HEK293T (cell line): ENCODE data around the gene S100P.

ENCODE experiments used
- ELF4 ChIP-seq: fragments of 450-650 bp; IDR thresholded peaks from 2 replicates; pipeline ENCODE4 v1.6.1; 2017; ENCODE audit warnings: antibody characterized with exemption
- FOXK2 ChIP-seq: fragments of 450-650 bp; IDR thresholded peaks from 2 replicates; pipeline ENCODE4 v1.6.1; 2016; ENCODE audit warnings: mild to moderate bottlenecking
- FOXM1 ChIP-seq: fragments of 450-650 bp; IDR thresholded peaks from 2 replicates; pipeline ENCODE4 v1.6.1; 2017; ENCODE audit warnings: mild to moderate bottlenecking, borderline replicate concordance
- HDGF ChIP-seq: fragments of 450-650 bp; IDR thresholded peaks from 2 replicates; pipeline ENCODE4 v1.6.1; 2017; ENCODE audit warnings: antibody characterized with exemption, borderline replicate concordance

DNA sequence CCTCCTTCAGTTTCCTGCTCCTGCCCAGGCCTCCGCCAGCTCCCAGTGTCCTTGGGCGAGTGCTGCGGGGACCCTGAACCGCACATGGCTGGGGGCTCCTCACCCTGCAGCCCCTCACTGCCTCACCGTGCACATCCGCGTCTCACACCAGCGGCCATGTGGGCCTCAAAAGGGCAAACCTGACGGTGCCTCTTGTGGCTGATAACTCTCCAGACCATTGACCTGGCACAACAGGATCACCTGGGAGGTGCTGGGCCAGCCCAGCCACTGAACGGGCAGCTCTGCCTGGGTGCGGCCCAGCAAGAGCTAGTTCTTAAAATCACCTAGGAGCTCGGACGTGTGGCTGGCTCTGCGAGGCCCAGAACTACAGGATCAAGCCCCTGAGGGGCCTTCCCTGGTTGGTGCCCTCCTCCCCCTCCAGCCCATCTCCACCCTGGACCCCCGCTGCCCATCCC is 4.1 kb upstream of the S100P start:
- TF ChIP-seq HDGF: no peak
- TF ChIP-seq FOXM1: no peak
- no peak for TF ChIP-seq ELF4
- no peak for TF ChIP-seq FOXK2
